Prostate gland (tissue), 2 donors: ENCODE results near the gene SYNPO. TPM values are rescaled to one million over a fixed set of nuclear protein-coding genes. Genes with fewer than 3 reads are reported as not detected.
A peak's percentile ranks its signal among the peaks of the same experiment; 100 is the strongest.

ENCODE experiments used
- DNase-seq: peaks from one replicate; pipeline ENCODE4 v3.0.0-alpha.2; 2019; ENCODE audit warnings: low spot score
- H3K27ac ChIP-seq, 2 donors: fragments of 200-600 bp; sonication (generic); 2 replicates each; pipeline ENCODE4 v1.5.1; 2017 to 2019
- H3K27me3 ChIP-seq: fragments of 200-600 bp; sonication (generic); replicated peaks from 2 replicates; pipeline ENCODE4 v1.5.1; 2019; ENCODE audit not compliant: insufficient read depth
- H3K36me3 ChIP-seq, 2 donors: fragments of 200-600 bp; sonication (generic); 1 replicate in 1 of 2; 2 replicates in 1 of 2; pipeline versions ENCODE4 v1.5.1 to v1.8.1; 2017 to 2019
- H3K4me1 ChIP-seq: fragments of 200-600 bp; sonication (generic); replicated peaks from 2 replicates; pipeline ENCODE4 v1.5.1; 2019
- H3K4me3 ChIP-seq, 2 donors: fragments of 200-600 bp; sonication (generic); 2 replicates each; pipeline ENCODE4 v1.5.1; 2017 to 2019
- H3K9me3 ChIP-seq: fragments of 200-600 bp; sonication (generic); 2 replicates; pipeline ENCODE4 v1.5.1; 2017
- CTCF ChIP-seq, 4 experiments: fragments of 200-600 bp in 2 of 4; fragments of 450-650 bp in 2 of 4; sonication (generic) in 2 of 4; IDR thresholded peaks; 1 replicate in 3 of 4; 2 replicates in 1 of 4; pipeline ENCODE4 v1.5.1; 2016 to 2019; ENCODE audit warnings: antibody characterized with exemption in 4 of 4, mild to moderate bottlenecking in 2 of 4, moderate library complexity in 2 of 4
- POLR2A ChIP-seq: fragments of 450-650 bp; IDR thresholded peaks from one replicate; pipeline ENCODE4 v1.6.1; 2016; ENCODE audit warnings: antibody characterized with exemption, mild to moderate bottlenecking
- POLR2AphosphoS5 ChIP-seq: sonication (generic); formaldehyde crosslinking; IDR thresholded peaks from one replicate; pipeline ENCODE4 v1.6.1; 2017; ENCODE audit warnings: antibody characterized with exemption
- WGBS: methylation state at CpG from one replicate; pipeline ENCODE4 v1.1.5; 2018; 5-methylcytosine and 5-hydroxymethylcytosine counted together
- intact Hi-C: fragments of 100-400 bp; cut with DNase I; formaldehyde crosslinking; loops from one replicate; pipeline ENCODE4 v1.14.2; 2022
- total RNA-seq, 2 donors: library from RNA; depleted of rRNA; stranded (reverse); fragments of >200 nt; gene quantifications; one replicate each; pipeline ENCODE4 v1.1.0, GENCODE V29; 2016

Gene SYNPO
- total RNA-seq, 2 donors from 2014 or later: 13.7 to 61.0 TPM

GRCh38 chr5:150595466-150596031 lies 44.9 kb upstream of the SYNPO start:
- H3K4me1 ChIP-seq: no peaks in the 10 kb centered on the region
- TF ChIP-seq CTCF (IDR thresholded peaks at IDR 0.05) (no peak), POLR2A (no peak), POLR2AphosphoS5 (no peak)
- no peak overlapping the region for H3K4me3 ChIP-seq
- H3K36me3 ChIP-seq: no peaks in the 10 kb centered on the region
- H3K27me3 ChIP-seq: no peaks in the 10 kb centered on the region
- H3K9me3 ChIP-seq: no peaks in the 10 kb centered on the region
- 45% methylated on average over 12 of the region's 12 CpGs for WGBS
- intact Hi-C loops: no loop called here
- H3K27ac ChIP-seq: no peak overlapping the region
- DNase-seq: no peak

- Histone ChIP-seq H3K36me3 (no peaks in the 10 kb centered on the region), H3K9me3 (no peaks in the 10 kb centered on the region), H3K27me3 (no peaks in the 10 kb centered on the region), H3K4me1 (no peaks in the 10 kb centered on the region), H3K4me3 (no peak overlapping the region), H3K27ac (no peak overlapping the region)
- WGBS: 83% methylated on average over 9 of the region's 9 CpGs
- no peak for DNase-seq
- intact Hi-C loops: no loop called here
- no peak for TF ChIP-seq POLR2AphosphoS5
These were observed 44.1 kb upstream of the SYNPO start for GRCh38 chr5:150596313-150596712.

GRCh38 chr5:150596826-150597225 lies 43.6 kb upstream of the SYNPO start:
- intact Hi-C loops: no loop called here
- 75% methylated on average over 3 of the region's 3 CpGs for WGBS
- Histone ChIP-seq H3K27me3 (no peaks in the 10 kb centered on the region), H3K4me3 (no peak overlapping the region), H3K36me3 (no peaks in the 10 kb centered on the region), H3K9me3 (no peaks in the 10 kb centered on the region), H3K4me1 (no peaks in the 10 kb centered on the region), H3K27ac (no peak overlapping the region)
- TF ChIP-seq POLR2AphosphoS5 (no peak), POLR2A (no peak), CTCF (IDR thresholded peaks at IDR 0.05) (no peak)
- DNase-seq: no peak

GRCh38 chr5:150598006-150598405 lies 42.5 kb upstream of the SYNPO start:
- H3K4me1 ChIP-seq: no peaks in the 10 kb centered on the region
- no peak overlapping the region for H3K4me3 ChIP-seq
- intact Hi-C loops: no loop called here
- no peak overlapping the region for H3K27ac ChIP-seq
- DNase-seq: no peak
- no peaks in the 10 kb centered on the region for H3K9me3 ChIP-seq
- H3K36me3 ChIP-seq: no peaks in the 10 kb centered on the region
- TF ChIP-seq POLR2A (no peak), POLR2AphosphoS5 (no peak), CTCF (IDR thresholded peaks at IDR 0.05) (no peak)
- 65% methylated on average over 9 of the region's 10 CpGs for WGBS
- H3K27me3 ChIP-seq: no peaks in the 10 kb centered on the region

- TF ChIP-seq CTCF (IDR thresholded peaks at IDR 0.05) (no peak), POLR2A (no peak), POLR2AphosphoS5 (peak; percentile 21)
- intact Hi-C loops: no loop called here
- 47% methylated on average over 12 of the region's 12 CpGs for WGBS
These were observed 41.6 kb upstream of the SYNPO start for GRCh38 chr5:150598821-150599273.

More at GRCh38 chr5:150598821-150599273, 41.6 kb upstream of the SYNPO start:
- H3K27me3 ChIP-seq: no peaks in the 10 kb centered on the region
- H3K27ac ChIP-seq: no peak overlapping the region
- H3K4me3 ChIP-seq: no peak overlapping the region
- no peaks in the 10 kb centered on the region for H3K36me3 ChIP-seq
- no peaks in the 10 kb centered on the region for H3K9me3 ChIP-seq
- H3K4me1 ChIP-seq: no peaks in the 10 kb centered on the region
- DNase-seq: peak; percentile 29
